ENCODE results near the gene PNPO. TPM values are rescaled to one million over a fixed set of nuclear protein-coding genes. Genes with fewer than 3 reads are reported as not detected.
A peak's percentile ranks its signal among the peaks of the same experiment; 100 is the strongest.

PNPO gene
- total and polyA plus RNA-seq, 2 of the 13 experiments (the other 11 are each of a cell fraction or from before 2014, with no cell fraction given): 47.9 to 63.3 TPM

DNA sequence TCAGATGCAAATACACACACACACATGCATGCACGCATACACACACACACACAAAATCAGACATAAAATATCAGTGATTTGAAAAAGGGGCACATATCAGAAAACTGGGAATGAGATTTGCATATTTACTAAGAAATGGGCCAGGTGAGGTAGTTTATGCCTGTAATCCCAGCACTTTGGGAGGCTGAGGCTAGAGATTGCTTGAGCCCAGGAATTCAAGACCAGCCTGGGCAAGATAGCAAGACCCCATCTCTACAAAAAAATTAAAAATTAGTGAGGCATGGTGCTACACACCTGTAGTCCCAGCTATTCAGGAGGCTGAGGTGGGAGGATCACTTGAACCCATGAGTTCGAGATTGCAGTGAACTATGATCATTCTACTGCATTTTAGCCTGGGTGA lies 22.4 kb upstream of the PNPO start:
- ChIA-PET POLR2A (interaction anchor here (0.7 kb wide), 1 partner anchor 87 kb away, joined by 3 read pairs; the partner anchor contains the start of genes LRRC46 and MRPL10), CTCF (ENCODE audit: low intra/inter-chr PET ratio, low total read pairs) (no interaction called here)
- H3K9me3 ChIP-seq (ENCODE audit: low read length): no peaks in the 10 kb centered on the region
- H3K4me2 ChIP-seq (ENCODE audit: low read depth, low read length): no peak overlapping the region
- BruUV-seq (replicated peaks): no TSS peak
- WGBS (ENCODE audit: low lambda C conversion rate): 93% methylated on average over 2 of the region's 2 CpGs
- DNase-seq (ENCODE audit: low spot score) (no peak), FAIRE-seq (no peak), ATAC-seq (no peak)
- H3K79me2 ChIP-seq (ENCODE audit: insufficient read depth, low read length): no peaks in the 10 kb centered on the region
- no peaks in the 10 kb centered on the region for H4K20me1 ChIP-seq (ENCODE audit: insufficient read depth, low read length)
- no peak overlapping the region for H3K27ac ChIP-seq (ENCODE audit: extremely low read length, insufficient read depth, low read length)
- no peak overlapping the region for H3K4me3 ChIP-seq (replicated peaks in 1 of 3; ENCODE audit: insufficient read depth in 1 of 3, low read depth in 2 of 3, low read length in 3 of 3)
- no peak overlapping the region for H3K9ac ChIP-seq (ENCODE audit: insufficient read depth, low read depth, low read length)
- H3K4me1 ChIP-seq (ENCODE audit: insufficient read depth, low read length): peaks cover 7% of the 10 kb centered on the region
- in situ Hi-C loops (cut with HindIII; ENCODE audit: extremely low pct_ligation_motif_present, low pct_unique_long_range_greater_than_20kb): no loop called here
- no peak overlapping the region for H2AFZ ChIP-seq (ENCODE audit: low read length)
- intact Hi-C loops (cut with micrococcal nuclease; ENCODE audit: unreplicated experiment): no loop called here
- peaks cover 11 to 28% of the 10 kb centered on the region in 2 experiments; a peak in 4 of 5 replicates for H3K36me3 ChIP-seq (replicated peaks in 1 of 2; ENCODE audit: control insufficient read depth in 1 of 2, insufficient read depth in 2 of 2, low read length in 2 of 2)
- H3K27me3 ChIP-seq (ENCODE audit: control insufficient read depth in 1 of 2, insufficient read depth in 2 of 2, low read length in 2 of 2): no peaks in the 10 kb centered on the region
- TF ChIP-seq MEIS2 (CRISPR knock-in tag; IDR thresholded peaks at IDR 0.05) (no peak), FOXC1 (CRISPR knock-in tag; IDR thresholded peaks at IDR 0.05; ENCODE audit: borderline replicate concordance) (no peak), ZNF766 (CRISPR knock-in tag; IDR thresholded peaks at IDR 0.05; ENCODE audit: borderline replicate concordance) (no peak), ZNF121 (CRISPR knock-in tag; IDR thresholded peaks at IDR 0.05) (0 out of 2 replicates have a peak, but pooled peaks have one; percentile 25)
- TF ChIP-seq, protein P1, sequence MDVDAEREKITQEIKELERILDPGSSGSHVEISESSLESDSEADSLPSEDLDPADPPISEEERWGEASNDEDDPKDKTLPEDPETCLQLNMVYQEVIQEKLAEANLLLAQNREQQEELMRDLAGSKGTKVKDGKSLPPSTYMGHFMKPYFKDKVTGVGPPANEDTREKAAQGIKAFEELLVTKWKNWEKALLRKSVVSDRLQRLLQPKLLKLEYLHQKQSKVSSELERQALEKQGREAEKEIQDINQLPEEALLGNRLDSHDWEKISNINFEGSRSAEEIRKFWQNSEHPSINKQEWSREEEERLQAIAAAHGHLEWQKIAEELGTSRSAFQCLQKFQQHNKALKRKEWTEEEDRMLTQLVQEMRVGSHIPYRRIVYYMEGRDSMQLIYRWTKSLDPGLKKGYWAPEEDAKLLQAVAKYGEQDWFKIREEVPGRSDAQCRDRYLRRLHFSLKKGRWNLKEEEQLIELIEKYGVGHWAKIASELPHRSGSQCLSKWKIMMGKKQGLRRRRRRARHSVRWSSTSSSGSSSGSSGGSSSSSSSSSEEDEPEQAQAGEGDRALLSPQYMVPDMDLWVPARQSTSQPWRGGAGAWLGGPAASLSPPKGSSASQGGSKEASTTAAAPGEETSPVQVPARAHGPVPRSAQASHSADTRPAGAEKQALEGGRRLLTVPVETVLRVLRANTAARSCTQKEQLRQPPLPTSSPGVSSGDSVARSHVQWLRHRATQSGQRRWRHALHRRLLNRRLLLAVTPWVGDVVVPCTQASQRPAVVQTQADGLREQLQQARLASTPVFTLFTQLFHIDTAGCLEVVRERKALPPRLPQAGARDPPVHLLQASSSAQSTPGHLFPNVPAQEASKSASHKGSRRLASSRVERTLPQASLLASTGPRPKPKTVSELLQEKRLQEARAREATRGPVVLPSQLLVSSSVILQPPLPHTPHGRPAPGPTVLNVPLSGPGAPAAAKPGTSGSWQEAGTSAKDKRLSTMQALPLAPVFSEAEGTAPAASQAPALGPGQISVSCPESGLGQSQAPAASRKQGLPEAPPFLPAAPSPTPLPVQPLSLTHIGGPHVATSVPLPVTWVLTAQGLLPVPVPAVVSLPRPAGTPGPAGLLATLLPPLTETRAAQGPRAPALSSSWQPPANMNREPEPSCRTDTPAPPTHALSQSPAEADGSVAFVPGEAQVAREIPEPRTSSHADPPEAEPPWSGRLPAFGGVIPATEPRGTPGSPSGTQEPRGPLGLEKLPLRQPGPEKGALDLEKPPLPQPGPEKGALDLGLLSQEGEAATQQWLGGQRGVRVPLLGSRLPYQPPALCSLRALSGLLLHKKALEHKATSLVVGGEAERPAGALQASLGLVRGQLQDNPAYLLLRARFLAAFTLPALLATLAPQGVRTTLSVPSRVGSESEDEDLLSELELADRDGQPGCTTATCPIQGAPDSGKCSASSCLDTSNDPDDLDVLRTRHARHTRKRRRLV (CRISPR knock-in tag; IDR thresholded peaks at IDR 0.05): no peak
